Measurements from ENCODE around the gene KLF4. TPM values are rescaled to one million over a fixed set of nuclear protein-coding genes. Genes with fewer than 3 reads are reported as not detected.
A peak's percentile ranks its signal among the peaks of the same experiment; 100 is the strongest.

Gene KLF4
- total RNA-seq, 1 donor from 2014 or later: 38.7 TPM

DNA sequence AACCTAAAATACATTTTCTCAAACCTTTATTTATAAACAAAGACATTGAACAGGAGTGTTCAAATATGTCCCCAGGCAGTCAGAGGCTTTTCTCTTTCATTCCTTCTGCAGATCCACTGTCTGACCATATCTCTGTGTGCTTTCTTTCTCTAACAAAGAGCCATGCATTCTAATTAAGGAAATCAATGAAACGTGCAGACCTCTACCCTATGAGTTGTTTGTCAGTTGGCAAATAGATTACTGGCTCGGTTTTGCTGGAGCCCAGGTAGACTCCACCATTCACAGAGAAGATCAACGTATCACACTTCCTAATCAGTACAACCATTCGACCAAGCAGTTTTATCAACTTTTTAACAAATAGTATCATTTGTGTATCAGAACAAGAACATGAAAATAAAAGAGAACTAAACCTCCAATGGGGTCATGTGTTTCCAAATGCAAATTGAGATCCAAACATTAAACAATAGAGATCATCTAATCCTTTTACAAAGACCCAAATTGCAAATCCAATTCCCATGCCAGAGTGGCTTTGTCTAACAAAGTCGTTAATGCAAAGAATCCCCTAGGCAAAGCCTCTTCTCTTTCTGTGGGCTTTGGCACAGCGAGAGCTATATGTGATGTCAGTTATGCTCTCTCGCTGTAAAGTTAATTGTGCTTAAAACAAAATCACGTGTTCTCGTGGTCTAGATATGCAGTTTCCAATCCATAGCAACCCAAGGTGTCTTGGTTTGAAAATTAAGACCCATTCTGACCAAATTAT is 16.8 kb downstream of the KLF4 start:
- Histone ChIP-seq H3K36me3 (ENCODE audit: control insufficient read depth, insufficient read depth, low read length) (no peaks in the 10 kb centered on the region), H3K27me3 (ENCODE audit: control insufficient read depth, insufficient read depth, low read length) (no peaks in the 10 kb centered on the region), H3K4me3 (ENCODE audit: low read depth, low read length) (no peak overlapping the region)
- TF ChIP-seq, protein P1, sequence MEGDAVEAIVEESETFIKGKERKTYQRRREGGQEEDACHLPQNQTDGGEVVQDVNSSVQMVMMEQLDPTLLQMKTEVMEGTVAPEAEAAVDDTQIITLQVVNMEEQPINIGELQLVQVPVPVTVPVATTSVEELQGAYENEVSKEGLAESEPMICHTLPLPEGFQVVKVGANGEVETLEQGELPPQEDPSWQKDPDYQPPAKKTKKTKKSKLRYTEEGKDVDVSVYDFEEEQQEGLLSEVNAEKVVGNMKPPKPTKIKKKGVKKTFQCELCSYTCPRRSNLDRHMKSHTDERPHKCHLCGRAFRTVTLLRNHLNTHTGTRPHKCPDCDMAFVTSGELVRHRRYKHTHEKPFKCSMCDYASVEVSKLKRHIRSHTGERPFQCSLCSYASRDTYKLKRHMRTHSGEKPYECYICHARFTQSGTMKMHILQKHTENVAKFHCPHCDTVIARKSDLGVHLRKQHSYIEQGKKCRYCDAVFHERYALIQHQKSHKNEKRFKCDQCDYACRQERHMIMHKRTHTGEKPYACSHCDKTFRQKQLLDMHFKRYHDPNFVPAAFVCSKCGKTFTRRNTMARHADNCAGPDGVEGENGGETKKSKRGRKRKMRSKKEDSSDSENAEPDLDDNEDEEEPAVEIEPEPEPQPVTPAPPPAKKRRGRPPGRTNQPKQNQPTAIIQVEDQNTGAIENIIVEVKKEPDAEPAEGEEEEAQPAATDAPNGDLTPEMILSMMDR (IDR thresholded peaks at IDR 0.05; ENCODE audit: insufficient read depth, low read length, poor library complexity, severe bottlenecking): no peak
- no peak for DNase-seq (ENCODE audit: low read depth)

DNA sequence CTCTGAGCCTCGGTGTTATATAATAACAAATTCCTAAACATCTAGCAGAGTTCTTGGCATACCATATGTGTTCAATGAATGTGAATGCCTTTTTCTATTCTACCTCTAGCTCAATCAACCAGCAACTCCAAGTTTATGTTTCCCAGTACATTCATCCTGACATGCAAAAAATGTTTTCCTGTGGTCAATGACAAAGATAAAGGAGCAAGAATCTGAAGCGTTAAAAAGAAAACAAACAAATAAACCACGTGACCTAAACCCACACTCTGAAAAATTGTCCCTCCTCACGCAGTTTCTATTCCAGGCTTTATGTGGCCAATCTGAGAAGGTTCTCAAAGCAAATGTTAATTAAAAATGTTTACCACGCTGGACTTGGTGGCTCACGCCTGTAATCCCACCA is 18.0 kb downstream of the KLF4 start:
- no peak for DNase-seq (ENCODE audit: low read depth)
- H3K27me3 ChIP-seq (ENCODE audit: control insufficient read depth, insufficient read depth, low read length): no peaks in the 10 kb centered on the region
- H3K36me3 ChIP-seq (ENCODE audit: control insufficient read depth, insufficient read depth, low read length): no peaks in the 10 kb centered on the region
- no peak overlapping the region for H3K4me3 ChIP-seq (ENCODE audit: low read depth, low read length)
- TF ChIP-seq, protein P1 (IDR thresholded peaks at IDR 0.05; ENCODE audit: insufficient read depth, low read length, poor library complexity, severe bottlenecking): no peak

DNA sequence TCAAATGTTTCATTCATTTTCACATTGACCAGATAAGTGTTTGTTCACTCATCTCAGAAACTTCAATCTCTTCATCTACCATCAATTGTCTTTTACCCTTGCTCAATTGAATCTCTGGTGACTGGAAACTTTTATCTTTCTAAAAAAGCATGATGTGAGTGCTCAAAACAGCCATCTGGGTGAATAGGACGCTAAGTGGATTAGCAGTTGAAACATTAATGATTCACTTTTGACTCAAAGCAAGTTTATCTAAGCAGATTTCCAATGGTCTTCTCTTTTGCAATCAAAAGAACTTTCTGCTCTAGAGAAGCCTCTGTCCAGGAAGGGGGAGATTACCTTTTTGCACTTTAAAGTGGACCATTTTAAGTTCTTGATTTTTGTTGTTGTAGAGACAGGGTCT is 22.2 kb downstream of the KLF4 start:
- H3K36me3 ChIP-seq (ENCODE audit: control insufficient read depth, insufficient read depth, low read length): no peaks in the 10 kb centered on the region
- H3K27me3 ChIP-seq (ENCODE audit: control insufficient read depth, insufficient read depth, low read length): peaks cover 14% of the 10 kb centered on the region
- DNase-seq (ENCODE audit: low read depth): no peak
- TF ChIP-seq, protein P1 (IDR thresholded peaks at IDR 0.05; ENCODE audit: insufficient read depth, low read length, poor library complexity, severe bottlenecking): no peak
- no peak overlapping the region for H3K4me3 ChIP-seq (ENCODE audit: low read depth, low read length)

DNA sequence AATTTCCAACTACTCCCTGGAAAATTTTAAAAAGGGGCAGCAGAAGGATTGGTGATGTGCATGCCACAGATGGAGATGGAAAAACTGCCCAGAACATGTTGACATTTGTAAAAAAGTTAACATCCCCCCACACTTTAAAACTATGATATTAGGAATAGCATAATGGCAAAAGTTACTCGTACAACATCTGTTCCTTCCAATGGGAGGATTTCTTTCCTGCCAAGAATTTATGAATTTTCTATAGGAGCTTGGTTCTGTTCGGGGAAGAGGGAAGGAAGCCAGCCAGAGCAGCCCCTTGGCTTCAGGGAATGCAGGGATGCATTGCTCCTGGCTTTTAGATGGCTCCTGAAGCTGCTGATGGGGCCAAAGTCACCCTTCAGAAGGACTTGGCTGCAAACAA is 22.7 kb downstream of the KLF4 start:
- TF ChIP-seq, protein P1 (IDR thresholded peaks at IDR 0.05; ENCODE audit: insufficient read depth, low read length, poor library complexity, severe bottlenecking): no peak
- DNase-seq (ENCODE audit: low read depth): no peak
- no peak overlapping the region for H3K4me3 ChIP-seq (ENCODE audit: low read depth, low read length)
- H3K36me3 ChIP-seq (ENCODE audit: control insufficient read depth, insufficient read depth, low read length): no peaks in the 10 kb centered on the region
- peaks cover 14% of the 10 kb centered on the region for H3K27me3 ChIP-seq (ENCODE audit: control insufficient read depth, insufficient read depth, low read length)

DNA sequence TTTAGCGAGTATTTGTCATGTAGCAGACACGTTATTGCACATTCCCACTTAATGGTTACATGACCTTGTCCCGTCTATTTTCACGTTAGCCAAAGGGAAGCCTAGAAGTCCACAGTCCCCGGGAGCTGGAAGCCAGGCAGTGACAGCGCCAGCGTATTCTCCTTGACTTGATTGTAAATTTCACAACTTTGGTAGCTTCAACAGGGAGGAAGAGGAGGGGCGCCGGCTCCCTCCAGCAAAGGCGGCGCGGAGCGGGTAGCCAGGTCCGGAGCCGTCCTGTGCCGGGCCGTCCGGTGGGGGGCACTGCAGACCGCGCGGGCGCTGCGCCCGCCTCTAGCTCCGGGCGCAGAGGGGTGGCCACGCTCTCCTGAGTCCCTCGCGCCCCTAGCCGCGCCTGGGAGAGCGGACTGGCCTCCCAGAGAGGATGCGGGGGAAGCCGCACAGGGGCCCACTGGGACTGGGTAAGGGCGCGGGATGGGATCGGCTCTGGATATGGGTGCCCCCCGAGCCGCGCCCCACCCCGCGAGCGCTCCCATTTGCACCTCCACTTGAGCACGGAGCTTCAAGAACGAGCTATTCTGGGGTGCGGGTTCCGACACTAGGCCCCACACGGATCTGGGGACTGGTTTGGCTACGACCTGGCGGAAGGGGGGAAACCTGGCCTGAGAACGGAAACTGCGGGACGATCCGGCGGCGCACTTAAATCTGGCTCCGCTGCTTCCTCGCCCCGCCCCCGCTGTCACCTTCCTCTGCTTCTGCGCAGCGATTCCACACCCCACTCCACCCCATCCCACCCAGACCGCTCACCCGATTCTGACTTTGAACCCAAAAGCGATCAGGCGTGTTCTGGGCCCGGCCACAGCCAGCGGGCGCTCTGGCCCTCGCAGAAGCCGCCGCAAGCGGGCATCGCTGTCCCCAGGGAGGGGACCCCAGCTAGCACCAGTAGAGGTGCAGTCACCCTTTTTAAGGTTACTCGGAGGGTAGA is 23.8 kb downstream of the KLF4 start:
- Histone ChIP-seq H3K27me3 (ENCODE audit: control insufficient read depth, insufficient read depth, low read length) (peaks cover 14% of the 10 kb centered on the region), H3K36me3 (ENCODE audit: control insufficient read depth, insufficient read depth, low read length) (no peaks in the 10 kb centered on the region), H3K4me3 (ENCODE audit: low read depth, low read length) (peak overlapping the region; percentile 55)
- TF ChIP-seq, protein P1 (IDR thresholded peaks at IDR 0.05; ENCODE audit: insufficient read depth, low read length, poor library complexity, severe bottlenecking): peak; percentile 52
- DNase-seq (ENCODE audit: low read depth): no peak
